DOHH2 (cell line): Measurements from ENCODE around the gene IQSEC2.

Experiments used
- CTCF ChIP-seq: fragments of 200-600 bp; sonication (generic); IDR thresholded peaks from one replicate; pipeline ENCODE4 v1.5.1; 2014; ENCODE audit warnings: antibody characterized with exemption, mild to moderate bottlenecking, low read depth, low read length; ENCODE audit not compliant: poor library complexity, severe bottlenecking
- EZH2phosphoT487 ChIP-seq: fragments of 200-600 bp; sonication (generic); IDR thresholded peaks from 2 replicates; pipeline ENCODE4 v1.6.1; 2017; ENCODE audit warnings: borderline replicate concordance, mild to moderate bottlenecking, antibody characterized with exemption, low read length, moderate library complexity, mixed read lengths

- TF ChIP-seq CTCF (no peak), EZH2phosphoT487 (no peak)
These were observed 40.6 kb upstream of the IQSEC2 start for GRCh38 chrX:53321943-53322497.
